Calu3 (cell line): ENCODE results near the gene SWT1. TPM values are rescaled to one million over a fixed set of nuclear protein-coding genes. Genes with fewer than 3 reads are reported as not detected.

Experiments used
- BruUV-seq: library from RNA; stranded (reverse); fragments of 400-500 nt; replicated peaks from 2 replicates; lab custom pipeline; 2021; lab: Mats Ljungman, UMichigan
- CTCF ChIA-PET: fragments of 300-600 bp; sonication (Branson Sonifier 250); formaldehyde crosslinking; loops from one replicate; lab custom pipeline; 2022; ENCODE audit warnings: antibody characterized with exemption; lab: Charles Lee
- DNase-seq: peaks from one replicate; pipeline ENCODE4 v3.0.0; 2022
- H3K27ac Mint-ChIP-seq: one replicate; pipeline ENCODE4 v1.8.0; 2022; ENCODE audit warnings: mixed read lengths; ENCODE audit not compliant: unreplicated experiment
- H3K27me3 Mint-ChIP-seq: one replicate; pipeline ENCODE4 v1.8.0; 2022; ENCODE audit warnings: mixed read lengths; ENCODE audit not compliant: unreplicated experiment
- H3K36me3 Mint-ChIP-seq: one replicate; pipeline ENCODE4 v1.8.0; 2022; ENCODE audit warnings: mild to moderate bottlenecking, moderate library complexity, mixed read lengths; ENCODE audit not compliant: insufficient read depth, unreplicated experiment
- H3K4me1 Mint-ChIP-seq: one replicate; pipeline ENCODE4 v1.8.0; 2022; ENCODE audit warnings: mild to moderate bottlenecking, low read depth, mixed read lengths; ENCODE audit not compliant: unreplicated experiment
- H3K4me3 Mint-ChIP-seq: one replicate; pipeline ENCODE4 v1.8.0; 2022; ENCODE audit warnings: mild to moderate bottlenecking, low read depth, moderate library complexity, mixed read lengths; ENCODE audit not compliant: unreplicated experiment
- H3K9me3 Mint-ChIP-seq: one replicate; pipeline ENCODE4 v1.8.0; 2022; ENCODE audit warnings: low read depth, mixed read lengths; ENCODE audit not compliant: unreplicated experiment
- intact Hi-C: fragments of 100-400 bp; cut with micrococcal nuclease; formaldehyde crosslinking; loops from one replicate; pipeline ENCODE4 v1.10.0; 2022; ENCODE audit not compliant: unreplicated experiment
- total RNA-seq: library from RNA; stranded (reverse); gene quantifications from 2 replicates; pipeline ENCODE4 v1.2.3, GENCODE V29; 2022
- TF ChIP-seq, protein P1 (sequence below): fragments of 200-600 bp; IDR thresholded peaks from one replicate; pipeline ENCODE4 v1.8.0; 2022; ENCODE audit warnings: antibody characterized with exemption; ENCODE audit not compliant: unreplicated experiment

The SWT1 gene
- total RNA-seq, 1 experiment from 2014 or later = 2.9 TPM

DNA sequence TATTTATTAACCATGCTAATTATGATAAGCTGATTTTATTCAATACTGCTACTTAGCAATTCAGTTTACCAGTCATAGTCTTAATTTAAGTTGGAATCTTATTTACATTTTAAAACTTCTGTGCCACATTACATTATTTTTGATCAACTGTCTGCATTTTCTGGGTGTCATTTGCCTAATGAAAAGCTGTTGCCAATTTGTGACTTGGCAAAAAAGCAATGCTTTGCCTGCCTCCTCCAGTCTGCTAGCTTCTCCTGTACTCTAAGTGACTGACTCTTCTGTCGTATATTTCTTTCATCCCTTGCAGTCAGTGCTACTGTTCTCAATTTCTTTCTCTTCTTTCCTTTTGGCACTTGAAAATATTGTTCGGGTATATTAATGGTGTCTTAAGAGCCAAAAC, 165.7 kb downstream of the SWT1 start:
- Mint-ChIP-seq H3K36me3 (peaks cover 7% of the 10 kb centered on the region), H3K27me3 (no peaks in the 10 kb centered on the region), H3K27ac (no peak overlapping the region), H3K4me3 (no peak overlapping the region), H3K4me1 (peaks cover 14% of the 10 kb centered on the region), H3K9me3 (peaks cover 2% of the 10 kb centered on the region)
- CTCF ChIA-PET = no interaction called here
- TF ChIP-seq, protein P1, sequence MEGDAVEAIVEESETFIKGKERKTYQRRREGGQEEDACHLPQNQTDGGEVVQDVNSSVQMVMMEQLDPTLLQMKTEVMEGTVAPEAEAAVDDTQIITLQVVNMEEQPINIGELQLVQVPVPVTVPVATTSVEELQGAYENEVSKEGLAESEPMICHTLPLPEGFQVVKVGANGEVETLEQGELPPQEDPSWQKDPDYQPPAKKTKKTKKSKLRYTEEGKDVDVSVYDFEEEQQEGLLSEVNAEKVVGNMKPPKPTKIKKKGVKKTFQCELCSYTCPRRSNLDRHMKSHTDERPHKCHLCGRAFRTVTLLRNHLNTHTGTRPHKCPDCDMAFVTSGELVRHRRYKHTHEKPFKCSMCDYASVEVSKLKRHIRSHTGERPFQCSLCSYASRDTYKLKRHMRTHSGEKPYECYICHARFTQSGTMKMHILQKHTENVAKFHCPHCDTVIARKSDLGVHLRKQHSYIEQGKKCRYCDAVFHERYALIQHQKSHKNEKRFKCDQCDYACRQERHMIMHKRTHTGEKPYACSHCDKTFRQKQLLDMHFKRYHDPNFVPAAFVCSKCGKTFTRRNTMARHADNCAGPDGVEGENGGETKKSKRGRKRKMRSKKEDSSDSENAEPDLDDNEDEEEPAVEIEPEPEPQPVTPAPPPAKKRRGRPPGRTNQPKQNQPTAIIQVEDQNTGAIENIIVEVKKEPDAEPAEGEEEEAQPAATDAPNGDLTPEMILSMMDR = no peak
- intact Hi-C loops = no loop called here
- no peak for DNase-seq
- no TSS peak for BruUV-seq

DNA sequence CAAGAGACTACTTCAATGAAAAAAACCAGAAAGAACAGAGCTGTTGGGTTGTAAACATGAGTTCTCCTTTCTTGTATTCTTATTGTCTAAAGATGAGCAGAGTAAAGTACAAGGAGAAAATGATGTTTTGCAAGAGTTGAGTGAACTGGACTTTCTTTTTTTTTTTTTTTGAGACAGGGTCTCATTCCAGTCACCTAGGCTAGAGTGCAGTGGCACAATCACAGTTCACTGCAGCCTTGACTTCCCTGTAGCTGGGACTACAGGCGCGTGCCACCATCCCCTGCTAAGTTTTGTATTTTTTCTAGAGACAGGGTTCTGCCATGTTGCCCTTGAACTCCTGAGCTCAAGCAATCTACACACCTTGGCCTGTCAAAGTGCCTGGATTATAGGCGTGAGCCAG, 167.2 kb downstream of the SWT1 start:
- no peak for DNase-seq
- TF ChIP-seq, protein P1 = no peak
- H3K27me3 Mint-ChIP-seq = no peaks in the 10 kb centered on the region
- no peaks in the 10 kb centered on the region for H3K36me3 Mint-ChIP-seq
- no peaks in the 10 kb centered on the region for H3K4me1 Mint-ChIP-seq
- CTCF ChIA-PET = interaction anchor here (0.7 kb wide), 1 partner anchor 24 kb away, joined by 6 read pairs; no protein-coding TSS in a partner anchor
- no TSS peak for BruUV-seq
- H3K27ac Mint-ChIP-seq = no peak overlapping the region
- intact Hi-C loops = no loop called here
- H3K9me3 Mint-ChIP-seq = peaks cover 6% of the 10 kb centered on the region
- H3K4me3 Mint-ChIP-seq = no peak overlapping the region

DNA sequence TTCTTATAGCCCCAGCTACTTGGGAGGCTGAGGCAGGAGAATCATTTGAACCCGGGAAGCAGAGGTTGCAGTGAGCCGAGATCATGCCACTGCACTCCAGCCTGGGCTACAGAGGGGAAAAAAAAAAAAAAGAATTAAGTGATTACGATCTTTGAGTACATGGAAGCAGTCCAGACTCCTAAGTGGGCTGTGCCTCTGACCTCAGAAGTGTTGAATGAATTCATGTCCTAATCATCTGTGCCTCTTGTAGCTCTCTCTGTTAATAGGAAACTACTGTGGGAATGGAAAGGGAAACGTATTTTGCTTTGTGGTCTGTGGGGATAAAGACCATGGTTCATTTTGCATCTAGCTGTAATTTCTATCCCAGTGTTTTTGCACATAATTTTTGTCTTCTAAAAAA, 168.4 kb downstream of the SWT1 start:
- Mint-ChIP-seq H3K4me3 (no peak overlapping the region), H3K4me1 (no peaks in the 10 kb centered on the region), H3K27ac (no peak overlapping the region), H3K9me3 (peaks cover 6% of the 10 kb centered on the region), H3K27me3 (no peaks in the 10 kb centered on the region), H3K36me3 (no peaks in the 10 kb centered on the region)
- TF ChIP-seq, protein P1 = no peak
- CTCF ChIA-PET = interaction anchor here (0.6 to 0.7 kb wide), 2 partner anchors 24 to 813 kb away, joined by 3 read pairs; no protein-coding TSS in a partner anchor
- no TSS peak for BruUV-seq
- no peak for DNase-seq
- intact Hi-C loops = no loop called here

DNA sequence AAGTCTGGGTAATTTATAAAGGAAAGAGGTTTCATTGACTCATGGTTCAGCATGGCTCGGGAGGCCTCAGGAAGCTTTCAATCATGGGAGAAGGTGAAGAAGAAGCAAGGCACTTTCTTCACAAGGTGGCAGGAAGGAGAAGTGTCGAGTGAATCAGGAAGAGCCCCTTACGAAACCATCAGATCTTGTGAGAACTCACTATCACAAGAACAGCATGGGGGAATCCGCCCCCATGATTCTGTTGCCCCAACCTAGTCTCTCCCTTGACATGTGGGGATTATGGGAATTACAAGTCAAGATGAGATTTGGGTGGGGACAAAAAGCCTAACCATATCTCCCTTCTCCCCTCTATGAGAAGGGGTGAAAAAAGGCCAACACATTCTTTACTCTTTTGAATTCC, 171.3 kb downstream of the SWT1 start:
- DNase-seq = no peak
- Mint-ChIP-seq H3K4me1 (no peaks in the 10 kb centered on the region), H3K27me3 (no peaks in the 10 kb centered on the region), H3K27ac (no peak overlapping the region), H3K4me3 (no peak overlapping the region), H3K9me3 (peaks cover 4% of the 10 kb centered on the region), H3K36me3 (no peaks in the 10 kb centered on the region)
- CTCF ChIA-PET = no interaction called here
- intact Hi-C loops = no loop called here
- TF ChIP-seq, protein P1 = no peak
- BruUV-seq = no TSS peak
